GM19397 (cell line): ENCODE data around the gene STRN4.

Experiments used
- ATAC-seq: cut with Tn5 transposase; IDR thresholded peaks from one replicate; pipeline ENCODE4 v1.9.1; 2021; ENCODE audit warnings: mild to moderate bottlenecking, moderate library complexity; ENCODE audit not compliant: unreplicated experiment

The STRN4 gene

DNA sequence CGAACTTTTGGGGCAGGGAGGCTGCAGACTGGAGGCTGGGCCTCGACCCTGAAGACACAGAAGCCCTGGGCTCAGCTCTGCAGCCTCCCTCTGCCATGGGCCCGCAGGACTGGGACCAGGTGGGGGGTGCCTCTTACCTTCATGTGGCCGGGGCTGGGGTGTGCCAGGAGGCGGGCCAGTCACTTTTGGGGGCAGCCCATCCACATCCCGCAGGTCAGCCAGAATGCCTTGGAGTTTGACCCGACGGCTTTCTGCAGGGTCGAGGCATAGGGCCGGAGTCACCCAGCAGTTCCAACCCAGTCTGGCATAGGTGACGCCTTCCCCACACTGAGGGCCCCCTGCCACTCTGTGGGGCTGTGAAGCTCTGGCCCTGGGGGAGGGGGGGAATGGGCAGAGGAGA, 18.5 kb downstream of the STRN4 start:
- no peak for ATAC-seq

GRCh38 chr19:46726971-46727501, 19.2 kb downstream of the STRN4 start:
- ATAC-seq: no peak

DNA sequence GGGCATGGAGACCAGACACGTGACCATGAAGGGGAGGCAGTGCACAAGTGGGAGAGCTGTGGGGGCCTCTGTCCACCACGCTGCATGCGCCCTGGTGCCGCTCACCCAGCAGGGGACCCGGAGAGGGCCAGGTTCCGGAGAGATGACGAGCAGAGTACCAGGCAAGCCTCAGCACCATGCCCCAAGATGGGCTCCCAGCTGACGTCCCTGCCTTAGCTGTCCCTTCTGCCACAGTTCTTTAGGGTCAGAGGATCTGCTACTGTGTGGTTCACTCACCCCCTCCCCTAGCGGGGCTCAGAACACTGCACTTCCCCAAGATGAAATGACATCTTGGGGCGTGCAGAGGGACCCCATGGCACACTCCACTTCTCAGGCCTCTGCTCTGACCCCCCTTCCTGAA, 19.7 kb downstream of the STRN4 start:
- ATAC-seq: no peak

DNA sequence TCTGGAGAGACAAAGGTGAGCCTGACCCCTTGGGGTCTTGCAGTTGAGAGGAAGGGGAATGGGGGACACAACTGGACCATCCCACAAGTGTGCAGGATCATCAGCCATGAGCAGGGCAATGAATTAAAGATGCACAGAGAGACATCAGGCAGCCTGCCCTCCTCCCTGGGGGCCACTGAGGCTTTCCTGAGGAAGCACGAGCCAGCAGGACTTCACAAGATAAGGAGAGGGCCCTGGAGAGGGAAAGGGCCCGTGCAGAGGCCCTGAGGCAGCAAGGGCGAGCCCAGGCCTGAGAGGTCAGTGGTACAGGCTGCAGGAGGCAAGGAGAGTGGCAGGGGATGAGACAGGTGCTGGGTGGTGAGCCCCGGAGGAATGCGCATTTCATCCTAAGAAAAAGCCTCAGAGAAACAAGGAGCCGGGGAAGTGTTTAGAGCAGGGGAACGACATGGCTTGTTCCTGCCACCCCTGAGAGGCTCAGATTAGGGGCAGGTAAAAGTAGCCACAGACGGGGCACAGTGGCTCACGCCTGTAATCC, 20.3 kb downstream of the STRN4 start:
- no peak for ATAC-seq

- ATAC-seq: no peak
Observed at GRCh38 chr19:46725036-46725820, 21.0 kb downstream of the STRN4 start.

DNA sequence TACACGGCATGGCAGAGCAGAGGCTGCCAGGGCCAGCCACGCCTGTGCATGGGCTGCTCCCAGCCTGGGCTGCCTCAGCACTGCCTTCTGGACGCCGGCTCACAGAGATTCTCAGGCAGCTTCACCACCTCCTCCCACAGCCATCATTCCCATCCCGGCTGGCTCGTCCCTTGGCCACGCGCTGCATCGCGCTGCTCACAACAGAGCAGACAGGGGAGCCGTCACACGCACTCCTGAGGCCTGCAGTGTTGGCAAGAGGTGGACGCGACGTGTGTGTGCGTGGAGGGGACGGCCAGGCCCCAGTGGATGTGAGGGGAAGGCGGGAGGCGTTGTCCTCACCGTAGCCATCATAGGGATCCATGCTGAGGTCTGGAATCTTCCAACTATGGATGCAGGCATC, 21.8 kb downstream of the STRN4 start:
- no peak for ATAC-seq

DNA sequence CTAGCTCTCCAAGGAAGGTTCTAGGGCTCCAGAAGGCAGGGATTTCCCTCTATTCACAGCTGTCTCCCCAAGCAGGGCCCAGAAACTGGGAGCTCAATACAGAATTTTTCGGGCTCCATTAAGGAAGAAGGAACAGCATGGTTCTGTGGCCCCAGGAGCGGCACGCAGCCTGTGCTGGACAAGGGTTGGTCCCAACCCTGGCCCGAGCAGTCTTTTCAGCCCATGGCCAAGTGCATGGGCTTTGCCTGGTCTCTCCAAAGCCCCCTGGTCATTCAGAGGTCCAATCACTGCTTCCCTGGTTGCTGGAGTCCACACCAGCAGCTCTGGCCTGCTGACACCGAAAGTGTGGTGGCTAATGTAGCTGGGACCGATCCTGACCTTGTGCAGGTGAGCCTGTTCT, 22.8 kb downstream of the STRN4 start:
- ATAC-seq: no peak

DNA sequence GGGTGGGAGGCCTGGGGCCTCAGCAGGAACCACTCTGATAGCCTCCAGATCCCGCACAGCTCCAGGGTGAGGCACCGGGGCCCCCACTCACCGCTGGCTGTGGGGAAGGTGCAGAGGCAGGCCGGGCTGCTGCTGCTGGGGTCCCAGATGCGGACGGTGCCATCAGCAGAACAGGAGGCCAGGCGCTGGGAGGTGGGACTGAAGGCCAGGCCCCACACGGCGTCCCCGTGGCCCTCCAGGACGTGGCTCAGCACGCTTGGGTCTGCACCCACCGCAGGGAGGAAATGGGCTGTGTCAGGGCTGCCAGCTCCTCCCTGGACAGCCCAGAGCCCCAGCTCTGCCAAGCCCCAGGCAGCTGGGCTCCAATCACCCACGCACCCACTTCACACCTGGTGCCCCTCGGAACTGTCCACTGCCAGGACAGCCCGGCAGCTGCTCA, 23.2 kb downstream of the STRN4 start:
- no peak for ATAC-seq

- no peak for ATAC-seq
Observed at GRCh38 chr19:46722421-46723022, 23.7 kb downstream of the STRN4 start.

GRCh38 chr19:46722004-46722380, 24.3 kb downstream of the STRN4 start:
- ATAC-seq: no peak

DNA sequence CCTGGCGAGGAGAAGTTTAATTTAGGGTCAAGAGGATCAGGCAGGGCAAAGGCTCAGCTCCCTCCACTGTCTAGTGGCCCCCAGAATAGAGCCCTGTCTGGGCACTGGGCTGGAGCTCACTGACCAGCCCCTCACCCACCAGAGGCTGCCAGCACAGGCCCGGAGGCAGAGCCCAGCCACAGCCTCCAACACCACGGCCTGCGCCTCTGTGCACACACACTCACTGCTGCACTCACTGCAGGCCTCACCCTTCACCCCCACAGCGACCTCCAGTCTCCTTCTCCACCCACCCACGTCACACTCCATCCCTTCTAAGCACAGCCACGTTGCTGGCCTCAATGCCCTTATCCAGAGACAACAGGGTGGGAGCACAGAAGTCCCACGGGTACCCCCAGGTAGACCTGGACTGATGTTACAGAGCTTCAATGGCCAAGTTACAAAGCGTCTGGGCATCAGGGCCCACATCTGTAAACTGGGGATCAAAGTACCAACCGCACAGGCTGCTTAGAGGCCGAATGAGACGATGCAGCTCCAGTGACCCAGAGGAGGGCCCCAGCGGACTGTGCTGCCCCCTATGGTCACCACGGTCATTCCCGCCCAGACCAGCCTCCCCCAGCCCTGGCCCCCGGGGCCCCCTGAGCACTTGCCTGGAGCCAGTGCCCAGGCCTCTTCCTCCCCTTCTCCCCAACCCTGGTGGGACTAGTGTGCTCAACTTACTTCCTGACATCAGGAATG, 24.8 kb downstream of the STRN4 start:
- no peak for ATAC-seq

GRCh38 chr19:46720503-46721239, 25.6 kb downstream of the STRN4 start:
- no peak for ATAC-seq

DNA sequence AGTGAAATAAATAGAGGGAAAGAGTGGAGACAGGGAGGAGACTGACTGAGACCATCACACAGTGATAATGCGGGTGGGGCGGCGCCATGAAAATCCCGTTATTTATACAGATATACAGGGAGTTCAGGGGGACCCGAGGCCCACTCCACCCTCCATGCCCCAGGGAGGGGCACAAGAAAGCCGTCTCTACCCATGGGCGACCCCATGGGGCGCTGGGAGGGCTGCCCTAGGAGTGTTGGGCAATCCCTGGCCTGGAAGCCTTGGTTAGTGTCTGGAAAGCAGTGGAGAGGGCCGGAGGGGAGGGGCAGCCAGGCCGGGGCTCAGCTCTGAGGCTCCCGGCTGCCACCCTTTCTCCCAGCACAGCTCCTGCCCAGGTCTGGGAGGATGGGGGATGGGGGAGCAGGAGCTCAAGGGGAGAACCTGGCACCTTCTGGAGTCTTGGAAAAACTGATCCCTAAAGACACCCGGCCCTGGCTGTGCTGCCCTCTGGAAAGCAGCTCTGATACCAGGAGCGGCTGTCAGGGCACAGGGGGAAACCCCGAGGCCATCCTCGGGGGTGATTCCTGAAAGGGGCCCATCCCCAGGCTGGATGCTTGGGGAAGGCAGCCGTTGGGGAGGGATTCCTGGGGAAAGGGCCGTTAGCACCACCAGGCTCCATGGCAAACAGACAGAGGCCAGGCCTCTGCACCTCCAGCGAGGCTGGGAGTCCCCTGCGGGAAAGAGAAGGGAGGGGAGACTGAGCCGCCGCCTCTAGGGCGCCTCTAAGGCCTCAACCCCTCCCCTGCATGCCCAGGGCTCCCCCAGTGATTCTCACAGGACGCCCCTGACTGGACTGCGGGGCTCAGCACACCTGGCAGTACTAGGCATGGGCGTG, 26.4 kb downstream of the STRN4 start:
- no peak for ATAC-seq

DNA sequence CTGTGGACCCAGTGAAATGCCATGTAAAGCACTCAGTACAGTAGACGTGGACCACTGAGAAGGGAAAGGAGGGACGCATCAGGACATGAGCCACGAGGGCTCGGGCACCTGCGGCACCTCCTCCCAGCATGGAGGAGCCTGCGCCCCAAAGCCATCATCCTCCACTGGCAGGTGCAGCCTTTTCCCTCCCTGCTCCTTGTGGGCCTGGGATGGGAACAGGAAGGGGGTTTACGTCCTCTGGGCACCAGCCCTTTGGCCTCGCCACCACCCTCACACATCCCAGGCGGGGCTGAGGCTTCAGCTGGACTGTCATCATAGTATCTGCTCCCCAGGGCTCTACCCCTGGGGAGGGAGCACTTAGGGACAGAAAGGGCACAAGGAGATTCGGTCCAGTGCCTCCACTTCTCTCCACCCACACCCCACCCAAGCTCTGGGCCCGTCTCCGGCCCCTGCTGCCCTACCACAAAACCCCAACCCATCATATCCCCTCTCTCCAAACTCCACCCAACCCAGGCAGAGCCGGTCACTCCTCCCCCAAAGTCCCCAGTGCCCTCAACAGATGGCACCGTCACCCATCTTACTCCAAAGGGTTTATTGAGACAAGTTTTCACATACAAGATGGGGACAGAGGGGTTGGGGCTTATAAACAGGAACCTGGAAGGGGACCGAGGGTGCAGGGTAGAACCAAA, 27.2 kb downstream of the STRN4 start:
- ATAC-seq: no peak

- no peak for ATAC-seq
Observed at GRCh38 chr19:46718157-46718933, 27.9 kb downstream of the STRN4 start.

DNA sequence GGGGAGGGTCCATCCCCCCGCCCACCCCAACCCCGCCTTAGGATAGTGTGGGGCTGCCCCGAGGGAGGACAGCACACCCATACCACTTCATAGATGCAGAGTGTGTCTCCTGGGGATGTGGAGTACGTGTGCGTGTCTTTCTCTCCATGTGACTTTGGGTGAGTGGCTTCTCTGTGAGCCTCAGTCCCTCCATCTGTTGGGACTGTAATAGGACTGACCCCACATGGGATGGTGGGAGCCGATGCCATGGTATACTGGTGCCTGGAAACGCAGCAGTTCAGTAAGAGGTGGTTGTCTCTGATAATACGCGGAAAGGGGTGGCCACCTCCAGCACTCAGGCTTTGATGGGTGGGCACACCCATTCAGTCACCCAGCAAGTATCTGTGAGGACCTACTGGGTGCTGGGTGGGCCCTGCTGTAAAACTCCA, 28.5 kb downstream of the STRN4 start:
- ATAC-seq: no peak

GRCh38 chr19:46717034-46717715, 29.1 kb downstream of the STRN4 start, which contains the start of gene PRKD2:
PRKD2 (minus strand) TSS chr19:46717114; CDS start chr19:46716370, 744 bp downstream.
- peak; percentile 37 for ATAC-seq

- ATAC-seq: no peak
Observed at GRCh38 chr19:46716672-46717033, 29.6 kb downstream of the STRN4 start.
